ENCODE results near the gene COPS6. TPM values are rescaled to one million over a fixed set of nuclear protein-coding genes. Genes with fewer than 3 reads are reported as not detected.

COPS6 gene
- total RNA-seq, 1 donor from 2014 or later = 88.3 TPM

- Mint-ChIP-seq H3K36me3 (ENCODE audit: low read depth) (peaks cover 63% of the 10 kb centered on the region), H3K27ac (no peak overlapping the region), H3K9me3 (peaks cover 11% of the 10 kb centered on the region), H3K27me3 (no peaks in the 10 kb centered on the region), H3K4me1 (no peaks in the 10 kb centered on the region), H3K4me3 (no peak overlapping the region)
- CTCF ChIA-PET = no interaction called here
- ATAC-seq (ENCODE audit: low read depth) = no peak
- DNase-seq = no peak
- intact Hi-C loops (cut with micrococcal nuclease) = no loop called here
- TF ChIP-seq, protein P1, sequence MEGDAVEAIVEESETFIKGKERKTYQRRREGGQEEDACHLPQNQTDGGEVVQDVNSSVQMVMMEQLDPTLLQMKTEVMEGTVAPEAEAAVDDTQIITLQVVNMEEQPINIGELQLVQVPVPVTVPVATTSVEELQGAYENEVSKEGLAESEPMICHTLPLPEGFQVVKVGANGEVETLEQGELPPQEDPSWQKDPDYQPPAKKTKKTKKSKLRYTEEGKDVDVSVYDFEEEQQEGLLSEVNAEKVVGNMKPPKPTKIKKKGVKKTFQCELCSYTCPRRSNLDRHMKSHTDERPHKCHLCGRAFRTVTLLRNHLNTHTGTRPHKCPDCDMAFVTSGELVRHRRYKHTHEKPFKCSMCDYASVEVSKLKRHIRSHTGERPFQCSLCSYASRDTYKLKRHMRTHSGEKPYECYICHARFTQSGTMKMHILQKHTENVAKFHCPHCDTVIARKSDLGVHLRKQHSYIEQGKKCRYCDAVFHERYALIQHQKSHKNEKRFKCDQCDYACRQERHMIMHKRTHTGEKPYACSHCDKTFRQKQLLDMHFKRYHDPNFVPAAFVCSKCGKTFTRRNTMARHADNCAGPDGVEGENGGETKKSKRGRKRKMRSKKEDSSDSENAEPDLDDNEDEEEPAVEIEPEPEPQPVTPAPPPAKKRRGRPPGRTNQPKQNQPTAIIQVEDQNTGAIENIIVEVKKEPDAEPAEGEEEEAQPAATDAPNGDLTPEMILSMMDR (IDR thresholded peaks at IDR 0.05) = no peak
- POLR2A ChIA-PET = no interaction called here
These were observed 21.8 kb upstream of the COPS6 start for GRCh38 chr7:100066953-100067352.

DNA sequence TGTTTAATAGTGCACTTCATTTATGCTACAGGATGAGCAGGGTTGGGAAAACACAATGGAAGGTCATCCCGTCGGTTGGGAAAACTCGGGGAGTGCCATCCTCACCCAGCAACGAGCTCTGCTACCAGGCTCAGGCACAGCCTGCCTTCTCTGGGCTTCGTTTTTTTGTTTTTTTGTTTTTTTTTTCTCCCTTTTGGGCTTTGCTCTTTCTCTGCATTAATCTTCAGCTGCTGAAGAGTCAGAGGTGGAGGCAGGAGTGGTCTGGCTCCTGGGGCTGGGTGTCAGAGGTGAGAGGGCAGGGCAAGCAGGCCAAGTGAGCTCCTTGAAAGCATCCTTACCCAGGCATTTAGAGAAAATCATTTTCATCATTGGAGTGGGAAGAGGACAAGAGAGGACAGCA, 18.8 kb upstream of the COPS6 start:
- Mint-ChIP-seq H3K36me3 (ENCODE audit: low read depth) (peaks cover 73% of the 10 kb centered on the region), H3K27ac (no peak overlapping the region), H3K9me3 (peaks cover 20% of the 10 kb centered on the region), H3K4me3 (no peak overlapping the region), H3K27me3 (no peaks in the 10 kb centered on the region), H3K4me1 (no peaks in the 10 kb centered on the region)
- TF ChIP-seq, protein P1 (IDR thresholded peaks at IDR 0.05) = no peak
- ChIA-PET CTCF (interaction anchor here (1.1 kb wide), 1 partner anchor 17 kb away, joined by 3 read pairs; no protein-coding TSS in a partner anchor), POLR2A (no interaction called here)
- DNase-seq = no peak
- no peak for ATAC-seq (ENCODE audit: low read depth)
- intact Hi-C loops (cut with micrococcal nuclease) = no loop called here

GRCh38 chr7:100071018-100071723, 17.6 kb upstream of the COPS6 start:
- ATAC-seq (ENCODE audit: low read depth) (no peak), DNase-seq (no peak)
- CTCF ChIA-PET = interaction anchor here (1.4 kb wide), 1 partner anchor 91 kb away, joined by 3 read pairs; no protein-coding TSS in a partner anchor
- intact Hi-C loops (cut with micrococcal nuclease) = no loop called here
- peaks cover 20% of the 10 kb centered on the region for H3K9me3 Mint-ChIP-seq
- H3K4me1 Mint-ChIP-seq = no peaks in the 10 kb centered on the region
- H3K4me3 Mint-ChIP-seq = no peak overlapping the region
- peaks cover 76% of the 10 kb centered on the region for H3K36me3 Mint-ChIP-seq (ENCODE audit: low read depth)
- H3K27me3 Mint-ChIP-seq = no peaks in the 10 kb centered on the region
- no peak overlapping the region for H3K27ac Mint-ChIP-seq
- POLR2A ChIA-PET = interaction anchor here (0.7 kb wide), 1 partner anchor 12 kb away, joined by 3 read pairs; no protein-coding TSS in a partner anchor
- TF ChIP-seq, protein P1 (IDR thresholded peaks at IDR 0.05) = no peak

DNA sequence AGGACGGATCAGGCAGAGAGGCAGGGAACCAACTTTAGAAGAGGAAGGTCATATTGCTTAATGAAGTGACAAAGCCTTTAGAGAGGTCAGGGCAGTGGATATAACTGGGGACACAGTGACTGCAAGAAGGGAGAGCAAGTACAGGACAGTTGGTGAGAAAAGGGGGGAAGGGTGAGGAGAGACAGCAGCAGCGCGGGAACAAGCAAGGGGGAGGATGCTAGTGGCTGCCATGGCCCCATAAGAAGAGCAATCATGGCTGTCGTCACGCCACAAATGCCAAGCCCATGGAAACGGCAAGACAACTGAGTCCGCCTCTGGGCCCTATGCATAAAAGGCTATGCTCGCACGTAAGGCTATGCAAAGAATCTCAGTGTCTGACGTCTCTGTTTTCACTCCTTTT, 16.3 kb upstream of the COPS6 start:
- H3K4me3 Mint-ChIP-seq = no peak overlapping the region
- intact Hi-C loops (cut with micrococcal nuclease) = no loop called here
- POLR2A ChIA-PET = interaction anchor here (0.6 kb wide), 1 partner anchor 87 kb away, joined by 5 read pairs; no protein-coding TSS in a partner anchor
- no peaks in the 10 kb centered on the region for H3K27me3 Mint-ChIP-seq
- peaks cover 3% of the 10 kb centered on the region for H3K4me1 Mint-ChIP-seq
- H3K36me3 Mint-ChIP-seq (ENCODE audit: low read depth) = peaks cover 83% of the 10 kb centered on the region
- ATAC-seq (ENCODE audit: low read depth) = no peak
- CTCF ChIA-PET = no interaction called here
- H3K27ac Mint-ChIP-seq = no peak overlapping the region
- TF ChIP-seq, protein P1 (IDR thresholded peaks at IDR 0.05) = no peak
- no peak for DNase-seq
- peaks cover 20% of the 10 kb centered on the region for H3K9me3 Mint-ChIP-seq

DNA sequence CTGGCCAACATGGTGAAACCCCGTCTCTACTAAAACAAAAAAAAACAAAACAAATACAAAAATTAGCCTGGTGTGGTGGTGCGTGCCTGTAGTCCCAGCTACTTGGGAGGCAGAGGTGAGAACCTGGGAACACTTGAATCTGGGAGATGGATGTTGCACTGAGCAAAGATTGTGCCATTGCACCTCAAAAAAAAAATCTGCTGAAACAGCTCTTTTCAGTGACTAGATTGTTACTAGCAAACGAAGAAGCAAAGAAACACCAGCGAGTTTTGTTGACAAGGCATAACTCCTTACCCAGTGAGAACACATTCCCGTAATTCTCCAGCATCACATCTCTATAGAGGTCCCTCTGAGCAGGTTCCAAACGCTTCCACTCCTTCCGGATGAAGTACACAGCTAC, 13.9 kb upstream of the COPS6 start:
- Mint-ChIP-seq H3K36me3 (ENCODE audit: low read depth) (peaks cover 84% of the 10 kb centered on the region), H3K27ac (no peak overlapping the region), H3K4me1 (peaks cover 3% of the 10 kb centered on the region), H3K9me3 (peaks cover 20% of the 10 kb centered on the region), H3K4me3 (no peak overlapping the region), H3K27me3 (no peaks in the 10 kb centered on the region)
- TF ChIP-seq, protein P1 (IDR thresholded peaks at IDR 0.05) = no peak
- ChIA-PET POLR2A (no interaction called here), CTCF (no interaction called here)
- intact Hi-C loops (cut with micrococcal nuclease) = no loop called here
- ATAC-seq (ENCODE audit: low read depth) (no peak), DNase-seq (no peak)

Measured in activated B cell treated with CpG ODN at 0.5 μM for 24 hours (primary cell).